Measurements from ENCODE around the gene CHST11. TPM values are rescaled to one million over a fixed set of nuclear protein-coding genes. Genes with fewer than 3 reads are reported as not detected.

CHST11 gene
- total RNA-seq, 1 experiment from 2014 or later = 0.25 TPM

DNA sequence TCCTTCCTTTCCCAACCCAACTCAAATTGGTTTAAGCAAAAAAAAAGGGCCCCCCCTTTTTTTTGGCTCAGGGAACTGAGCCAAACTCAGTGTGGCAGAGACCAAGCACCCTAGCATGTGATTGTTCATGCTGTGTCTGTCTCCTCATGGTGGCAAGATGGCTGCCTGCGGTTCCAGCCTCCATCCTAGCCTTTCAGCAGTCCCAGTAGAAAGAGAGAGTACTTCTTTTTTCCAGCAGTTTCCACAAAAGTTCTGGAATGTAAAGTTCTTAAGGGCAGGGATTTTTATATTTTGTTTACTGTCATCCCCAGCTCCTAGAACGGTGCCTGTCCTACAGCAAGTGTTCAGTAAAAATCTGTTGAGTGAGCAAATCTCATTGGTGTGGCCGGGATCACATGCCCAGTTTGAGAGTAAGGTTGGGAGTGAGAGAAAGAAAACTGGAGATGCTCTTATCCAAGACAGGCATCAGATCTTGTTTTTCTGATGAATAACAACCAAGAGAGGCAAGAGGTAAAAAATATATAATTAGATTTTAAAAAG, 22.4 kb downstream of the CHST11 start:
- no peaks in the 10 kb centered on the region; the same call in 1 of the 2 replicates for H3K27me3 ChIP-seq (replicated peaks; ENCODE audit: control insufficient read depth, insufficient read depth, low read length)
- TF ChIP-seq, protein P1, sequence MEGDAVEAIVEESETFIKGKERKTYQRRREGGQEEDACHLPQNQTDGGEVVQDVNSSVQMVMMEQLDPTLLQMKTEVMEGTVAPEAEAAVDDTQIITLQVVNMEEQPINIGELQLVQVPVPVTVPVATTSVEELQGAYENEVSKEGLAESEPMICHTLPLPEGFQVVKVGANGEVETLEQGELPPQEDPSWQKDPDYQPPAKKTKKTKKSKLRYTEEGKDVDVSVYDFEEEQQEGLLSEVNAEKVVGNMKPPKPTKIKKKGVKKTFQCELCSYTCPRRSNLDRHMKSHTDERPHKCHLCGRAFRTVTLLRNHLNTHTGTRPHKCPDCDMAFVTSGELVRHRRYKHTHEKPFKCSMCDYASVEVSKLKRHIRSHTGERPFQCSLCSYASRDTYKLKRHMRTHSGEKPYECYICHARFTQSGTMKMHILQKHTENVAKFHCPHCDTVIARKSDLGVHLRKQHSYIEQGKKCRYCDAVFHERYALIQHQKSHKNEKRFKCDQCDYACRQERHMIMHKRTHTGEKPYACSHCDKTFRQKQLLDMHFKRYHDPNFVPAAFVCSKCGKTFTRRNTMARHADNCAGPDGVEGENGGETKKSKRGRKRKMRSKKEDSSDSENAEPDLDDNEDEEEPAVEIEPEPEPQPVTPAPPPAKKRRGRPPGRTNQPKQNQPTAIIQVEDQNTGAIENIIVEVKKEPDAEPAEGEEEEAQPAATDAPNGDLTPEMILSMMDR (IDR thresholded peaks at IDR 0.05; ENCODE audit: insufficient read depth in 1 of 2, low read depth in 1 of 2, low read length in 1 of 2, severe bottlenecking in 1 of 2, unreplicated experiment in 1 of 2) = no peak
- no peaks in the 10 kb centered on the region for H3K36me3 Mint-ChIP-seq (ENCODE audit: insufficient read depth, unreplicated experiment)

DNA sequence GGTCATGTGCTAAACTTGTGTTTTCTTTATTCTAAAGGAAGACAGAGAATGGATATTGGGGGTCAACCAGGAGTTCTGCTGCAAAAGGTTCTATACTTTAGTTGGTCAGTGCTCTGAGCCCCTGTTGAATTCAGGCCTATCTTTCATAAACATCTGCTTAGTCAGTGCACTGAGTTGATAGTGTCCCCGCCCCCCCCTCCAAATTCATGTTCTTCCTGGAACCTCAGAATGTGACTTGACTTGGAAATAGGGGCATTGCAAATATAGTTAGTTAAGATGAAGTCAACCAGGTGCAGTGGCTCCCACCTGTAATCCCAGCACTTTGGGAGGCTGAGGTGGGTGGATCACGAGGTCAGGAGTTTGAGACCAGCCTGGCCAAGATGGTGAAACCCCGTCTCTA, 23.3 kb downstream of the CHST11 start:
- no peak overlapping the region for H3K4me3 Mint-ChIP-seq (ENCODE audit: unreplicated experiment)
- H3K4me3 ChIP-seq (ENCODE audit: low read depth, low read length) = no peak overlapping the region
- TF ChIP-seq, protein P1 (IDR thresholded peaks at IDR 0.05; ENCODE audit: insufficient read depth in 1 of 2, low read depth in 1 of 2, low read length in 1 of 2, severe bottlenecking in 1 of 2, unreplicated experiment in 1 of 2) = no peak

More for the DNA sequence above, 22.4 kb downstream of the CHST11 start:
- CTCF ChIA-PET = no interaction called here
- Mint-ChIP-seq H3K9me3 (ENCODE audit: unreplicated experiment) (no peaks in the 10 kb centered on the region), H3K27me3 (ENCODE audit: insufficient read depth, unreplicated experiment) (peaks cover 2% of the 10 kb centered on the region), H3K4me3 (ENCODE audit: unreplicated experiment) (no peak overlapping the region), H3K4me1 (ENCODE audit: low read depth, unreplicated experiment) (no peaks in the 10 kb centered on the region), H3K27ac (ENCODE audit: unreplicated experiment) (no peak overlapping the region)
- H3K9me3 ChIP-seq = no peaks in the 10 kb centered on the region
- no peaks in the 10 kb centered on the region for H3K4me1 ChIP-seq
- DNase-seq = no peak
- no peaks in the 10 kb centered on the region for H3K36me3 ChIP-seq (ENCODE audit: control insufficient read depth, insufficient read depth, low read length)
- no TSS peak for BruUV-seq (replicated peaks)
- POLR2A ChIA-PET = no interaction called here
- no peak overlapping the region for H3K4me3 ChIP-seq (ENCODE audit: low read depth, low read length)
- intact Hi-C loops (cut with micrococcal nuclease; ENCODE audit: unreplicated experiment) = no loop called here

DNA sequence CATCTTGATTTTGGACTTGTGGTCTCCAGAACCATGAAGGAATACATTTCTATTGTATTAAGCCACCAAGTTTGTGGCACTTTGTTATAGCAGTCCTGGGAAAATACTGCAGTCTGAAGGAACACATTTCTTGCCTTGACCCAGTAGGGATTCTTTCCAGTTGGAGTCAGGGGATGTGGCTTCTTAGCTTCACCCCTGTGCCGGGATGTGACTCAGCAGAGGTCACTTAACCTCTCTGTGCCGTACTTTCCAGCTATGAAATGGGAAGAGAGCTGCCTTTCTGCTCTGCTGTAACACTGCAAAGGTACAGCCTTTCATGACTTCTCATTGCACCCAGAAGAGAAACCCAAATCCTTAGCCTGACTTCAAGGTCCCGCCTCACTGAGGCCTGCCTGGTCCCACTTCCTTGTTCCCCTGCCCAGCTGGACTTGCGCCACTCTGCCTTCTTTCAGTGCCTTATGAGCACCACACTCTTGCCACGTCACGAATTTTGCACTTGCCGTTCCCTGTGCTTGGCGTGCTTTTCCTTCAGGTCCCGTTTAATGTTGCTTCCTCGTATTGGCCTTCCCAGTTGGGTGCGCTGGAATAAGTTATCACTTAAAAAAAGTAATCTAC, 24.2 kb downstream of the CHST11 start:
- H3K4me1 Mint-ChIP-seq (ENCODE audit: low read depth, unreplicated experiment) = no peaks in the 10 kb centered on the region
- no peak for DNase-seq
- no peaks in the 10 kb centered on the region for H3K4me1 ChIP-seq
- POLR2A ChIA-PET = no interaction called here
- no peaks in the 10 kb centered on the region for H3K36me3 ChIP-seq (ENCODE audit: control insufficient read depth, insufficient read depth, low read length)
- no peaks in the 10 kb centered on the region for H3K9me3 Mint-ChIP-seq (ENCODE audit: unreplicated experiment)
- no TSS peak for BruUV-seq (replicated peaks)
- H3K4me3 Mint-ChIP-seq (ENCODE audit: unreplicated experiment) = no peak overlapping the region
- intact Hi-C loops (cut with micrococcal nuclease; ENCODE audit: unreplicated experiment) = no loop called here
- no peaks in the 10 kb centered on the region for H3K9me3 ChIP-seq
- H3K27me3 ChIP-seq (replicated peaks; ENCODE audit: control insufficient read depth, insufficient read depth, low read length) = no peaks in the 10 kb centered on the region; the same call in 1 of the 2 replicates
- no peak overlapping the region for H3K27ac Mint-ChIP-seq (ENCODE audit: unreplicated experiment)
- TF ChIP-seq, protein P1 (IDR thresholded peaks at IDR 0.05; ENCODE audit: insufficient read depth in 1 of 2, low read depth in 1 of 2, low read length in 1 of 2, severe bottlenecking in 1 of 2, unreplicated experiment in 1 of 2) = no peak
- CTCF ChIA-PET = no interaction called here
- H3K36me3 Mint-ChIP-seq (ENCODE audit: insufficient read depth, unreplicated experiment) = no peaks in the 10 kb centered on the region
- H3K27me3 Mint-ChIP-seq (ENCODE audit: insufficient read depth, unreplicated experiment) = peaks cover 6% of the 10 kb centered on the region
- no peak overlapping the region for H3K4me3 ChIP-seq (ENCODE audit: low read depth, low read length)

More for the DNA sequence above, 23.3 kb downstream of the CHST11 start:
- no peaks in the 10 kb centered on the region for H3K9me3 Mint-ChIP-seq (ENCODE audit: unreplicated experiment)
- Histone ChIP-seq H3K4me1 (no peaks in the 10 kb centered on the region), H3K9me3 (no peaks in the 10 kb centered on the region), H3K36me3 (ENCODE audit: control insufficient read depth, insufficient read depth, low read length) (no peaks in the 10 kb centered on the region), H3K27me3 (replicated peaks; ENCODE audit: control insufficient read depth, insufficient read depth, low read length) (no peaks in the 10 kb centered on the region; the same call in 1 of the 2 replicates)
- H3K27me3 Mint-ChIP-seq (ENCODE audit: insufficient read depth, unreplicated experiment) = peaks cover 6% of the 10 kb centered on the region
- no peak for DNase-seq
- intact Hi-C loops (cut with micrococcal nuclease; ENCODE audit: unreplicated experiment) = no loop called here
- no peak overlapping the region for H3K27ac Mint-ChIP-seq (ENCODE audit: unreplicated experiment)
- H3K36me3 Mint-ChIP-seq (ENCODE audit: insufficient read depth, unreplicated experiment) = no peaks in the 10 kb centered on the region
- no TSS peak for BruUV-seq (replicated peaks)
- no peaks in the 10 kb centered on the region for H3K4me1 Mint-ChIP-seq (ENCODE audit: low read depth, unreplicated experiment)
- POLR2A ChIA-PET = no interaction called here
- CTCF ChIA-PET = no interaction called here

Measured in Caco-2 (cell line).